Right forelimb (tissue), 1 donor: Measurements from ENCODE around the gene IL22.
A peak's percentile ranks its signal among the peaks of the same experiment; 100 is the strongest.

Source experiments
- DNase-seq: peaks from one replicate; pipeline ENCODE4 v3.0.0-alpha.2; 2018

The IL22 gene

DNA sequence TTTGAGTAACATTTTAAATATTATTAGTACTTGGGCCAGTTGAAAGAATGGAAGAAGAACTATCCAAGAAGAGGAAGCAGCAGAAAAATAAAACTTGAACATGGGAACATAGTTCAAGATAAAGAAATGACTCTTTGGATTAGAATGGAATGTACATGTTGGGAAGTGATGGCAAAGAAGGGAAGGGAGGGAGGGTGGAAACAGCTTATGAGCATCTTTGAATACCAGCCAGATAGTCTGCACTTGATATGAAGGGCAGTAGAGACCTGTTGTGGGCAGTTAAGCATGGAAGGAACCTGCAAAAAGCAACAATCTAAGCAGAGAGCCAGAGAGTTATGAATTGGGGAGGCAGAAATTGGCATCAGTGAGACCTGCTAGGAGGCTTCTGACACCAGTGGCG lies 10.0 kb upstream of the IL22 start:
- no peak for DNase-seq

DNA sequence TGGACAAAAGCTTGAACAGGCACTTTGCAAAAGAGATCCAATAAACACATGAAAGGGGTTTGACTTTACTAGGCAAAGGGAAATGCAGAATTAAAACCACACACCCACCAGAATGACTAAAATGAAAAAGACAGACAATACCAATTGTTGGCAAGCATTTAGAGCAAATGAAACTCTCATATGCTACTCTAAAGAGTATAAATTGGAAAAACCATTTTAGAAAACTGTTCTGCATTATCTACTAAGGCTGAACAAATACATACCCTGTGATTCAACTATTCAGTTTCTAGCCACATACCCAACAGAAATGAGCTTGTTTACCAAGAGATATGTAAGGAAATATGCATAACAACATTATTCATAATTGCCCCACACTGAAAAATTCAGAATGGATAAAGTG lies 8.5 kb upstream of the IL22 start:
- DNase-seq = no peak

DNA sequence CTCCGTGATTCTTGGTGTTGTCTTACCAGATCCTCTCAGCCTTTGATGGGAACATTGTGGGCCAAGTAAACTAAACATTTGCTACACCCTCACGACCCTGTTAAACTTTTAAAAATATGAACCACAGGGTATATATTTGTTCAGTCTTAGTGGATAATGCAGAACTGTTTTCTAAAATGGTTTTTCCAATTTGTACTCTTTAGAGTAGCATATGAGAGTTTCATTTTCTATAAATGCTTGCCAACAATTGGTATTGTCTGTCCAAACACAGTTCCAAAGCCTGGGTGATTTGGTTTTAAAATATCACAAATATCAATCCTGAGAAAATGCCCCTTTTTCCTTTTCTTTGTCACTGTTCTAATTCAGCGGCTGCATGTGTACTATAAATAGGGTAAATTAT lies 6.7 kb upstream of the IL22 start:
- no peak for DNase-seq

DNA sequence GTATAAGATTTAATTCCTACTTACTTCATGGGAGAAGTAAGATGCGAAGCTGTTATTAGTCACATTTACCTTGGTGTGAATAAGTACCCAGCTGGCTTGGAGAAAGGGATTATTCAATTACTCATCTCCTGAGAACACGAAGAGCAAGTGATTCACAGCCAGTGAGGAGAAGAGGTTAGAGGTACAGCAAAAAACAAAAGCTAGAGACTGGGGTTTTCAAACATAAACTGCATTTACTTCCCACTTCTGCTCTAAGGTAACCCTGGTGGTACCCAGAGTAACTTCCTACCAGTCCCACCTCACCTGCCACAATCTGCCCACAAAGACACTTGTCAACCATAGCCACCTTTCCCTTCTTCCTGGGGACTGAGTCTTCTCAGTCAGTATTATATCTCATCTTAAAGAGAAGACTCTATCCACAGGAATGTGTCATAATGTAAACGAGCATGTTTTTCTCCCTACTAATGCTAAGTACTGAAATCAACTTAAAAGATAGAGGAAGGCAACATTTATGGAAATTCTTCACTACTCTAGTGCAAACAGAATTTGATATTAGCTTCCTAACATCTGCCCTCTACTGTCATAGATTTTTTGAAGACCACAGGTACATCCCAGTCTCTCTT lies 6.0 kb upstream of the IL22 start:
- DNase-seq = no peak

DNA sequence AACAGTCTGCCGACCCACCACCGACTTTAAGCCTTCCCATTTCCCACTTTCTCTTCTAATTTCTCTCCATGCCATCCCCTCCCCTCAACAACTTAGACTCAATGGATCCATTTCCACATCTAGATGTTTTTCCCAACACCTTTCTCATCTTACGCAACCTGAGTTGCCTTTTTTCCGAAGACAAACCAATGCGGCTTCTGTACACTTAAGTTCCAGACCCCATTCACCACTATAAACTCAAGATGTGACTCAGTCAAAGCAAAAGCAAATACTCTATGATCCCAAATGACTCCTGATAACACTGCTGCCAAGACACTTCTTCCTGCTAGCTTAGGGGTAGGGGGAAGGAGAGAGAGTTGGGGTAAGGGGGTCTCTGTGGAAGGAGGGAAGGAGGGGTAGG lies 1.3 kb downstream of the IL22 start:
- no peak for DNase-seq

DNA sequence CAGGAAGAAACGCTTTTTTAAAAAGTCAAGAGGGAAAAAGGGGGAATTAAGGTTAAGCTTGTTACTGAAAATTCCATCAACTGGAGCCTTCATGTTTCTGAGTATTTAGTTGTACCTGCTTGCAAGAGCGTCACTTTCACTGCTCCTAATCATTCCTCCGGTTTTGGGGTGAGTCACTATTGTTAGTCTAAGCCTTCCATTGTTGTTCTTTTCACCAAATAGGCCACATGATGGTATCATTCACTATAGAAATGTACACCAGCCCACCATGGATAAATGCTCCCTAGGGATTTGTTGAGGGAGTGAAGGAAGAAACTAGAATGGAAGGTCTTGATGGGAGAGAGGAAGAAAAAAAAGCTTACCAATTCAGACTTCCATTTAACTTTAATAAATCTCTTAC lies 3.0 kb downstream of the IL22 start:
- DNase-seq = no peak

DNA sequence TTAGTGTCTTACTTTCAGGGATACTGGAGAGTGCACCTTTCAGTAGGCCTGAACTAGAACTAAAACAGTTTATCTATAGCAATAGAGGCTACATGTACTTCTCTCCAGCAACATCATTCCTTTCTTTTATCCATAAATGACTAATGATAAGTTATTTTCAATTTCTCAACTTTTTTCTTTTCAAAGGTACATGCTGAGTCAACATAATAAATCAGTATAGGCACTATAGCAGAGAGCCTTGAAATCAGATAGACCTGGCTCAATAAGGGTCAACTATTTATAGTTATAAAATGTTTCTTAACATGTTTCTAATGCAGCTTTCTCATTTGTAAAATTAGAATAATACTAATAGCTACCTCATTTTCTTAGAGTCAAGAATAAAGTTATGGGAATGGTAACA lies 5.6 kb downstream of the IL22 start:
- no peak for DNase-seq

DNA sequence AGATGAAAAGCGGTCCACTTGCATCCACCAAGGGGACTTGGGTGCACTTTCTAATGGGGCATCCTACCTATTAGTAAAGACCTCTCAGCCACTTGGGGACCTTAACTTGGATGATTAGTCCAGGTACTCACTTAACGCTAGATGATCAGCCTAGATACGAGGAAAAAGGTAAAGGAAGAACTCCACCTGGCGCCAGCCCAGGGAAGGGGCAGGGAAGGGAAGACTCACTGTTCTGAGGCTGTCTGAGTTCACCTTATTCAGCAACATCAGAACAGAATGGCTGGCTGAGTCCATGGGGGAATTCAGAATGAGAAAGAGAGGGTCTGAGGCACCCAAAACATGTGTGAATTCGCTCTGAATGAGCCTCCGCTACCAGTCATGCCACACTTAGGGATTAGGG lies 7.1 kb downstream of the IL22 start:
- no peak for DNase-seq

DNA sequence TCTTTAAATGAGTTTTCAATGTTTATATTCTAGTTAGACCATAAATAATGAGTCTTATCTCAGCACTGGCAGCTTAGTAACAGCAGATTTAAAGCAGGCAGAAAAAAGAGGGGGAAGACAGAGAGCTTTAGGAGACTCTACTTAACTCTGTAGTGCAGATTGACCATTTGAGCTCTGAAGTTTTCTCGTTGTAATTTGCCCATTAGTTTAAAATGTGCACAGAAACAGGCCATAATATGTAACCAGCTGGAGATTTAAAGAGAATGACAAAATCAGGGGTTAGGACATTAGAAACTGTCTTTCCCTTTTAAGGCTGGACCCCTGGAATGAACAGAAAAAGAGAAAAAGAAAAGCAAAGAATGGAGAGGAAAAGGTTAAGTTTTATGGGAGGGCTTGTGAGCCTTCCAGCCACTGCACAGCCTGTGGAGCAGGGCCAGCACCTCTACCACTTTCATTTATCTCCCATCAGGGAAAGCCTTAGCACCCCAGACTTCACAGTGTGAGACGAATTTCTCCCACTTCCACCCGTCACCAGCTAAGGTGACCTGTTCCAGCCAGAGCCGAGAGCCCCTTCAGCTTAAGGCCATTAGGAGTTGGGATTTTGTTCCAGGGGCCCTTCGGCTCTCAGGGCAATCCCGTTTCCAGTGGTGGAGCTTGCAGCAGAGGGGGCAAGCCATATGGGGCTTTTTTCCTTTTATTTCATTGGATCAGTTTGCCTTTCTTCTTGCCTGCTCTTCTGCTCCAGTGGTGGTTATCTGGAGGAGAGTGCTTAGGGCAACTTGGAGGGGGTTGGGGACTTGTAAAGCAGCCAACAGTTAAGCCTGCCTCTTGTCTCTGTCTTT lies 8.0 kb downstream of the IL22 start:
- peak; percentile 56 for DNase-seq

DNA sequence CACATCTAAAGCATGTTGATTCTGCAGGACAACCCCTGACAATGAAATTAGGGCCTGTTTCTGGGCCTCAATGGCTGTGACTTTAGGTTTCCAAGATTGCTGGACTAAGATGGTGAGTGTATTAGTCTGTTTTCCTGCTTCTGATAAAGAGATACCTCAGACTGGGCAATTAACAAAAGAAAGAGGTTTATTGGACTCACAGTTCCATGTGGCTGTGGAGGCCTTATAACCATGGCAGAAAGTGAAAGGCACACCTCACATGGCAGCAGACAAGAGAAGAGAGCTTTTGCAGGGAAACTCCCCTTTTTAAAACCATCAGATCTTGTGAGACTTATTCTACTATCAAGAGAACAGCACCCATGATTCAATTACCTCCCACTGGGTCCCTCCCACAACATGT lies 10.6 kb downstream of the IL22 start:
- DNase-seq = no peak

DNA sequence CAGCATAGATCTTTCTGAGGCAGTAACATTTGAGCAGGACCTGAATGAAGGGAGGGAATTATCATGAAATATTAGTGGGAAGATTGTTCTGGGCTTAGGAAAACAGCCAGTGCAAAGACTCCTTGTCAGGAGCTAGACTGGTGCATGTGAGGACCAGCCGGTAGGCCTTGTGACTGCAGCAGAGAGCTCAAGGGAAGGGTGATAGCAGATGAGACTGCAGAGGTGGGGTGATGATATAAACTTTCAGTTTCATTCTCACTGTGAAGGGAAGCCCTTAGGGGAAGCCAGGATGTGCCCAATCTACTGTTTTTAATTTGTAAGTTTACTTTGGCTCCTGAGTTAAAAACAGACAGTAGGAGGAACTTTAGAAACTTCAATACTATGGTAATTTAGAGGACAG lies 12.4 kb downstream of the IL22 start:
- DNase-seq = no peak

DNA sequence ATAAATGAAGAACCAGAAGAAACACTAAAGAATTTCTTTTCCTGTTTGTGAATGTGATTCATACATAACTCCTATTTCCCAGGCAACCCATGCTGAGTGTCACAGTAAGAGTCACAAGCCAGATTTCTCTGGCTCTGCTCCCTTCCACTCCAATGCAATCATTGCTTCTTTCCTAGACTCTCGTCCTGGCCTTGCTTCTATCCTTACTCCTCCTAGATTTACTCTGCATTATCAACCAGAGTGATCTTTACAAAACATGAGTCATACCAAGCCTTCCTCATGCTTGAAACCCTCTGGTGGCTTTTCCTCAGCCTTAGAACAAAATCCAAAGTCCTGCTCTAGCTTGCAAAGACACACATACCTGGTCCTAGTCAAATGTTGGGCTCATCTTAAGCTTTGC lies 13.3 kb downstream of the IL22 start:
- no peak for DNase-seq

DNA sequence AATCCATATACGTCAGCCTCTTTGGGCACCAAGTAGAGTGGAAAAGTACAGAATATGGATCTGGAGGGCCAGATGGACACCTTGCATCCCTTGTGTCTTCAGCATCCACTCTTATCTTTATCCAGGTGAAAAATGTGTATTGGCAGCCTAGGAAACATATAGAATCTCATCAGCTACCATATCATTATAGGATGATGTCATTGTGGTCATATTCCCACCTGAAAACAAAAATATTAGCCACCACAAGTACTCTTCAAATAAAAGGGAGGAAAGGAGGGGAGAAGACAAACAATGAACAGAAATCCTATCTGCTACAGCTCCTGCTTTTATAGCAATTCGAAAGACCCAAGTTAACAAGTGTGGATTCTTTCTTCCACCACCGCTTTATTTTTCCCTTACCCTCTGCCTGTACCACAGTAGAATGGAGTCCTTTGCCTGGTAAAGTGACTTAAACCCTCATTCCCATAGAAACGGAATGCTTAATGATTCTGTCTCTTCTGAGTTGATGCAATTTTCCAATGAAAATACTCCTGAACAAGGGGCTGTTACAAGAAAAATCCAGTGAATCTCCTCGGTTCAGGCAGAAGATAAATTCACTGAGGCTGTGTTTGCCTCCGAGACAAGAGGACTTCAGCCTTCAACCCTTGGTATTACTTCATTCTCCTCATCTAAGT lies 14.0 kb downstream of the IL22 start:
- no peak for DNase-seq

DNA sequence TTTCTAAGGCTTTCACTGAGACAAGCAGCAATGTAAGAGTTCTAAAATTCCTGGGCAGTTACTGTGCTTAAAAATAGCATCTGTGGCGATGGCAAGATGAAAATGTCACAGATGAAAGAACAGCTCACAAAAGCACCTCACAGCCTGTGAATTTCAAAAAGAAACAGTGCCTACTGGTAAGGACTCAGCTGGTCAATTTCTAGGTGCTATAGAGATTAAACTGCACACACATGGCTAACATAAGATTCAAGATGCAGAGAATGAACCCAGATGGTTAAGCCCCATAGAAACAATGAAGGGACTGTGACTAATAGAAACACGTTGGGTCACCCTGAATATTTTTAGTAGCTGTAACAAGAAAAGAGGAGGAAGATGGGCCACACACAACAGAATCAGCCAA lies 15.8 kb downstream of the IL22 start:
- DNase-seq = no peak

DNA sequence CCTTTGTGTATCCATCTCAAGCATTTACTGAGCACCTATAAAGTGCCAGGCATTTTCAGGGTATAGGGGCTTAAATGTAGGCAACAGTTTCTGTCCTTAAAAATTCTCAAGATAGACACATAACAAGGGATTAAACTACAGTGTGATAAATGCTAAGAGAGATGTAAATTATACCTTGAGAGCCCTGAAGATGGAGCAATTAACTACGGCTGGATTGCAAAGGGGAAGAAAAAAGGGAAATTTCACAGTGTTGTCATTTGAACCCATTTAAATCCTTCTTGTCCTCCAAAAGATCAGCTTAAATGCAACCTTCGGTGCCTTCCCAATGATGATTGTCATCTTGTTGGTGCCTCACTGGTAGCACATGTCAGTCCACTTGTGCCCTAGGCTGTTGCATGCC lies 16.3 kb downstream of the IL22 start:
- no peak for DNase-seq

DNA sequence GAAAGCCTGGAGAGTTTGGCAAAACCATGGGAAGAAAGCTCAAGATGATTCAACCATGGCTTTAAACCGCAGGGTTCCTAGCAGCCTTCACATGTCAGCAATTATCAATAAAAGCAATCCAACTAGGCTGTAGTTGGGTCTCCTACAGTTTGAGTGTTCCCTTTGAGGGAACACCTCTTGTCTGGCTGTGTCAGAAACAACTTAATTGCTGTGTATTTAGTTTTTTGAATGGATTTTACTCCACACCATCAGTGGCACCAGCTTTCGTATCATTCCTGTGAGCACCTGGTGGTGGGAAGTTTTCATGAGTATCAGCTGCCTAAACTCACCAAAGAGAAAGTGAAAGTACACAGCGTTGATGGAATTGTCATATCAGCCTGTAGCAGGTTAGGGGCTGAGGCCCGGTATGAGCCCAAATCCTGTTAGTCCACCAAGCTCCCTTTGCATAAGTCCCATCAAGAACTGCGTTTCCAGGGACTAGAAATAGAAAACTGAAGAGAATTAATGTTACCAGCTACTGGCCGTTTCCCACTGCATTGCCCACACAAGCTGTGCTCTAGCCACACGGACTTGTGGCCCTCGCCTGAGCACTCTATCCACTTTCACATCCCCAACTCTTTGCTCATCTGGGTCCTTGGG lies 16.9 kb downstream of the IL22 start:
- no peak for DNase-seq

DNA sequence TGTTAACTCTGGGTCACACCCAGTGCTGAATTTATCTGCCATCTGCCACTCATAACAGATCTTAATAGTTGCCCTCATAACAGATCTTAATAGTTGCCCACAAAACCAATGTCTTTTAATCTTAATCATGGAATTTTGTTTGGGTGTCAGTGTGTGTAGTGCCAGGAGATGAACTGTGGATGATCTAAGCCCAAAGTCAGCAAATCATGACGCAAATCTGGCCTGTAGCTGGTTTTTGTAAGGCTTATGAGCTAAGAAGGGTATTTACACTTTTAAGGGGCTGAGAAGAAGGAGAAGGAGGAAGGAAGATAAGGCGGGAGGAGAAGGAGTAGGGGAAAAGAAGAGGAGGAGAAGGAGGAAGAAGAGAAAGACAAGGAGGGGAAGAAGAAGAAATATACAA lies 17.8 kb downstream of the IL22 start:
- DNase-seq = no peak

DNA sequence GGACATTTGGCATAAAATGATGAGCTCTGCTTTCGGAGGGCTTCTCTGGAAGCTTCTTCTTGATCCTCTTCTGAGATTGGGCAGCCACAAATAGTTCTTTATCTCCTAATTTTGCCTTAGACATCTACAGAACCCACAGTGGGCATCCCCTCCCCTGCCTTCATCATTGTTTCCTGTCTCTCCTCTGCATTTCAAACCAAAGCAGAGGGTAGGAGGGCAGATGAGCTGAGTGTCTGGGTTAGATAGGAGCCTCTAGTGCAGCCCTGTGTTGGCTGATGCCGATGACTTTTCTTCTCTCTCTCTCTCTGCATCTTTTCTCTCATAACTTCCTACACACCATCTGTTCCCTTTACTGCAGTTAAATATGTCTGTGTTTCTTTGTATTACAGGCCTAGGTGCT lies 19.3 kb downstream of the IL22 start:
- no peak for DNase-seq

DNA sequence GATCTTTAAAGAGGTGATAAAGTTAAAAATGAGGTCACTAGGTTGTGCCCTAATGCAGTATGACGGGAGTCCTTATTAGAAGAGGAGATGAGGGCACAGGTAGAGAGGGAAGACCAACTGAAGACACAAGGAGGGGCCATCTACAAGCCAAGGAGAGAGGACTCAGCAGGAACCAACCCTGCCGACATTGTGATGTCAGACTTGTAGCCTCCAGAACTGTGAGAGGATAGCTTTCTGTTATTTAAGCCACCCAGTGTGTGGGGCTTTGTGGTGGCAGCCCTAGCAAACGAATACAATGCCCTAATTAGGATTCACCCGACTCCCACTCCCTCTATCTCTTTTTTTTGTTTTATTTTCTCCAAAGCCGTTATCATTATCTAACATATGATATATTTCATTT lies 19.9 kb downstream of the IL22 start:
- DNase-seq = no peak

DNA sequence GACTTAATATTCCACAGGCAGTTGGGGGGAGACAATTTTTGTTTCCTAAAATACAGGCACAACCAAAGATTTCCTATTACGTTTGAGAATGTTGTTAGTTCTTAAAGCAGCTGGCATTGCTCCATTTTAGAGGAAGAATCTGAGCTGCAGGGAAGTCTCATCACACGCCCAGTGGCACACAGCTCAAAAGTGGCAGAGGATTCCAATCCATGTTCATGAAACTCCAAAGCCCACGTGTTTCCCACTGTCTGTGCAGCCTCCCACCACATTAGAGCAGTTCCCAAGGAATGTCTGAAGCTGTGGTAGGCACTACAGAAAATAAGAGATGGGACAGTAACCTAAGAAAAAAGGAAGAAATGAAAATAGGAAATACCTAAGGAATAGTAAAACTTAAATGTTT lies 21.7 kb downstream of the IL22 start:
- no peak for DNase-seq

DNA sequence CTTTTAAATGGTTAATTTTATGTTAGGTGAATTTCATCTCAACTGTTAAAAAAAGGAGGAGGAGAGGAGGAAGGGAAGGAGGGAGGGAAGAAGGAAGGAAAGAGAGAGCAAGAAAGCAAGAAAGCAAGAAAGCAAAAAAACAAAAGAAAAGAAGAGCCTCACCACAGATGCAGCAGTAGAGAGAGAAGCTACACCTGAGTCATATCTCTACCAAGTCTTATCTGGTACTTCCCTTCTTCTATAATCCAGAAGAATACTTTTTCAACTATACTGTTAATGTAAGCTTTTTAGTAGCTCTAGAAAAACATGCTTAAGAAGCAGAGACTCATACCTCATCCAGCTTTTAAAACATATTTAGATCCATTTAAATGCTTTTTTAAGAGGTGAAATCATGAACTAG lies 22.2 kb downstream of the IL22 start:
- no peak for DNase-seq

DNA sequence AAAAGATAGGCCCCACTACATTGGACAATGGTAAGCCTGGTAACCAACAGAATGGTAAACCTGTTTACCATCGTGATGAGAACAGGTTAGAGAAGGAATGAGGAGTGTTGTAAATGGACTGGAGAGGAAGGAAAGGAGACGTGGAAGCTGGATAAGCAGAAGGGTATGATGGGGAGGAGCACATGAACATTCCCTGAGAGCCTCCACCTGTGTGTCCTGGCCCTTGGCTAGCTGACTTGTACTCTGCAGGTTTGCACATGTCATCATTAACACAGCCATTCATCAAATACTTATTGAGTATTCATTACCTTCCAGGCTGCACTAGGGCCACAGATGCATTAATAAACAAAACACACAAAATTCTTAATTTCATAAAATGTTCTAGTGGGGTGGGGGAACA lies 23.4 kb downstream of the IL22 start:
- no peak for DNase-seq

DNA sequence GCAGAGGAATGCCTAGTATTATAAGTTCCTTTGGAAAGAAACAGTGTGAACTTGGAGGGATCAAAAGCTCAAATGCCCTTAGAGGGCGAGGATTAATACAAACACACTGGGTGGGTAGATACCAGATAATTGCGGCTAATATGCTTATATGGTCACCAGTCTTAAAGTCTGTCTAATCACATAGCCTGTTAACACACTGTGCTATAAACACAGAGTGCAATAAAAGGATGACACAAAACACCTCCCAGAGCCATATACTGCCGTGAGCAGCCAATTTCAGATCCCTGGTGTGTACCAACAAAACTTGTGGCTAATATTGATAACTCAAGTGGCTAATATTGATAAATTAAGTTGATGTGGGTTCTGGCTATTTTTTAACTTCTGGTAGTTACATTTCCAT lies 26.0 kb downstream of the IL22 start:
- DNase-seq = no peak
